ENCODE data around the gene BMERB1. TPM values are rescaled to one million over a fixed set of nuclear protein-coding genes. Genes with fewer than 3 reads are reported as not detected.

Gene BMERB1
- polyA plus RNA-seq, 1 of the 3 experiments (the other 2 are of a cell fraction): 33.9 TPM

GRCh38 chr16:15439521-15439920, 5.1 kb downstream of the BMERB1 start:
- peaks cover 5% of the 10 kb centered on the region for H3F3A ChIP-seq (replicated peaks; ENCODE audit: insufficient read depth)
- no peaks in the 10 kb centered on the region for H3K9me2 ChIP-seq
- H3K79me2 ChIP-seq (ENCODE audit: insufficient read depth): peaks cover 73% of the 10 kb centered on the region
- no peak overlapping the region for H3K9ac ChIP-seq
- no peaks in the 10 kb centered on the region for H3K36me3 ChIP-seq (replicated peaks in 1 of 2; ENCODE audit: control insufficient read depth in 1 of 2, insufficient read depth in 2 of 2, low read length in 1 of 2)
- ChIA-PET POLR2A (no interaction called here), CTCF (interaction anchor here (0.9 to 1.2 kb wide), 2 partner anchors 12 to 111 kb away, joined by 3 to 6 read pairs; no protein-coding TSS in a partner anchor)
- H3K4me1 ChIP-seq (ENCODE audit: control insufficient read depth in 1 of 2, insufficient read depth in 2 of 2, low read depth in 1 of 2, low read length in 1 of 2): peaks cover 4 to 9% of the 10 kb centered on the region in 2 experiments; a peak in 1 of 4 replicates
- 85% methylated on average over 4 of the region's 4 CpGs for WGBS (ENCODE audit: low lambda C conversion rate)
- H4K20me1 ChIP-seq (ENCODE audit: insufficient read depth): no peaks in the 10 kb centered on the region; the same call in none of the 2 replicates
- no peaks in the 10 kb centered on the region for H3K27me3 ChIP-seq (ENCODE audit: insufficient read depth)
- H3K9me3 ChIP-seq: no peaks in the 10 kb centered on the region
- H3K27ac ChIP-seq (ENCODE audit: low read depth in 2 of 2, low read length in 1 of 2): peak overlapping the region in 1 of 2 experiments; percentile 64; a peak in 1 of 4 replicates
- H3K4me2 ChIP-seq: peak overlapping the region; percentile 39
- H3K4me3 ChIP-seq (ENCODE audit: low read depth in 2 of 2, low read length in 1 of 2): no peak overlapping the region
- TF ChIP-seq TAF1 (IDR thresholded peaks at IDR 0.05; ENCODE audit: borderline replicate concordance, low read depth, low read length) (no peak), JUND (IDR thresholded peaks at IDR 0.05) (no peak), RXRA (IDR thresholded peaks at IDR 0.05; ENCODE audit: borderline replicate concordance, low read depth) (no peak), PBX3 (IDR thresholded peaks at IDR 0.05) (no peak), RFX5 (IDR thresholded peaks at IDR 0.05; ENCODE audit: low read length) (no peak), NRF1 (IDR thresholded peaks at IDR 0.05; ENCODE audit: low read depth, low read length) (no peak), MEF2A (IDR thresholded peaks at IDR 0.05; ENCODE audit: borderline replicate concordance, low read depth) (no peak), CTCF (IDR thresholded peaks at IDR 0.05) (no peak), SIN3A (IDR thresholded peaks at IDR 0.05; ENCODE audit: borderline replicate concordance, low read depth, low read length) (no peak), ELF1 (IDR thresholded peaks at IDR 0.05) (no peak), YY1 (IDR thresholded peaks at IDR 0.05; ENCODE audit: low read depth) (no peak), GABPA (IDR thresholded peaks at IDR 0.05; ENCODE audit: low read depth) (no peak), IRF3 (IDR thresholded peaks at IDR 0.05; ENCODE audit: low read depth, low read length) (no peak), FOXJ3 (CRISPR knock-in tag; IDR thresholded peaks at IDR 0.05) (no peak), FOXM1 (IDR thresholded peaks at IDR 0.05; ENCODE audit: low read depth) (no peak), MXI1 (IDR thresholded peaks at IDR 0.05; ENCODE audit: low read depth, low read length) (no peak), USF1 (IDR thresholded peaks at IDR 0.05; ENCODE audit: borderline replicate concordance, low read depth) (no peak), GATA2 (CRISPR knock-in tag; IDR thresholded peaks at IDR 0.05) (no peak)
- H2AFZ ChIP-seq (ENCODE audit: low read depth): no peak overlapping the region
- DNase-seq: no peak
